ENCODE results near the gene REEP5.

Gene REEP5

DNA sequence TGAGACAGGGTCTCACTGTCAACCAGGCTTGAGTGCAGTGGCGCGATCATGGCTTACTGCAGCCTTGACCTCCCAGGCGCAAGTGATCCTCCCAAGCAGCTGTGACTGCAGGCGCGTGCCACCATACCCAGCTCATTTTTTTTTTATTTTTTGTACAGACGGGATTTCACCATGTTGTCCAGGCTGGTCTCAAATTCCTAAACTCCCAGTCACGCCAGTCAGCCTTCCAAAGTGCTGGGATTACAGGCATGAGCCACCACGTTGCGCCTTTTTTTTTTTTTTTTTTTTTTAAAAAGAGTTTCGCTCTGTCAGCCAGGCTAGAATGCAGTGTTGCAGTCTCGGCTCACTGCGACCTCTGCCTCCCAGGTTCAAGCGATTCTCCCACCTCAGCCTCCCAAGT is 88.1 kb downstream of the REEP5 start:
- no peak for DNase-seq (ENCODE audit: low read depth)

DNA sequence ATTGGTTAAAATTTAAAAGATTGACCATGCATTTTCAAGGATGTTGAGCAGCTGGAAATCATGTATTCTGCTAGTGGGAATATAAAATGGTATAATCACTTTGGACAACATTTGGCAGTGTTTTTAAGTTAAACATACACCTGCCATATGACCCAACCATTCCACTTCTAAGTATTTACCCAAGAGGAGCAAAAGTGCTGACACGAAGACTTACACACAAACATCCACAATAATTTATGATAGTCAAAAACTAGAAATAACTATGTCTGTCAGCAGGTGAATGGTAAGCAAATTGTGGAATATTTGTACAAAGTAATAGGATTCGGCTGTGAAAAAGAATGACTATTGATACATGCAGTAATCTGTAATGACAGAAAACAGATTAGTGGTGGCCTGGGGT is 91.6 kb downstream of the REEP5 start:
- DNase-seq (ENCODE audit: low read depth), result no peak
